GM21367 (cell line): ENCODE results near the gene LAMTOR4.
A peak's percentile ranks its signal among the peaks of the same experiment; 100 is the strongest.

ENCODE experiments used
- ATAC-seq: cut with Tn5 transposase; IDR thresholded peaks from one replicate; pipeline ENCODE4 v1.9.1; 2021; ENCODE audit not compliant: unreplicated experiment

The LAMTOR4 gene

GRCh38 chr7:100148559-100149328, at the start of gene LAMTOR4:
Gene LAMTOR4, plus strand, starts transcription at chr7:100148918. Its CDS starts 55 bp downstream, at chr7:100148973.
- peak; percentile 96 for ATAC-seq

- no peak for ATAC-seq
These were observed 49.3 kb upstream of the LAMTOR4 start for GRCh38 chr7:100099452-100099851.

- peak; percentile 66 for ATAC-seq
These were observed 48.2 kb upstream of the LAMTOR4 start for GRCh38 chr7:100100420-100101015.

- peak; percentile 64 for ATAC-seq
These were observed 47.5 kb upstream of the LAMTOR4 start, which contains the start of the genes AP4M1 and MCM7 for GRCh38 chr7:100101016-100101862. Gene AP4M1, plus strand, starts transcription at chr7:100101643. Its CDS starts 72 bp downstream, at chr7:100101715. Gene MCM7, minus strand, starts transcription at chr7:100101397. Its CDS starts 103 bp downstream, at chr7:100101294.

GRCh38 chr7:100102950-100103840, 45.5 kb upstream of the LAMTOR4 start:
- no peak for ATAC-seq

GRCh38 chr7:100105534-100105933, 43.2 kb upstream of the LAMTOR4 start:
- ATAC-seq = no peak

- no peak for ATAC-seq
These were observed 42.1 kb upstream of the LAMTOR4 start for GRCh38 chr7:100106633-100107032.

- ATAC-seq = no peak
These were observed 41.5 kb upstream of the LAMTOR4 start for GRCh38 chr7:100107125-100107737.

GRCh38 chr7:100107890-100108289, 40.8 kb upstream of the LAMTOR4 start:
- no peak for ATAC-seq

- no peak for ATAC-seq
These were observed 39.1 kb upstream of the LAMTOR4 start for GRCh38 chr7:100109521-100110163.

GRCh38 chr7:100111156-100111555, 37.6 kb upstream of the LAMTOR4 start:
- no peak for ATAC-seq

GRCh38 chr7:100111914-100112313, 36.8 kb upstream of the LAMTOR4 start:
- ATAC-seq = no peak

- ATAC-seq = no peak
These were observed 33.7 kb upstream of the LAMTOR4 start for GRCh38 chr7:100115026-100115425.

- no peak for ATAC-seq
These were observed 30.2 kb upstream of the LAMTOR4 start for GRCh38 chr7:100118388-100119071.

- peak; percentile 55 for ATAC-seq
These were observed 29.4 kb upstream of the LAMTOR4 start, which contains the start of the genes CNPY4 and TAF6 for GRCh38 chr7:100119072-100119969. Gene CNPY4, plus strand, starts transcription at chr7:100119634. Its CDS starts 111 bp downstream, at chr7:100119745. Gene TAF6, minus strand, starts transcription at chr7:100119358. Its CDS starts 5,149 bp downstream, at chr7:100114209.

- ATAC-seq = peak; percentile 19
These were observed 28.6 kb upstream of the LAMTOR4 start for GRCh38 chr7:100119970-100120732.

- ATAC-seq = no peak
These were observed 28.0 kb upstream of the LAMTOR4 start for GRCh38 chr7:100120733-100121036.
